H1 (cell line): ENCODE data around the gene FARP2. TPM values are rescaled to one million over a fixed set of nuclear protein-coding genes. Genes with fewer than 3 reads are reported as not detected.

Experiments used
- CTCF ChIA-PET: fragments of 300-600 bp; sonication (Branson Sonifier 250); formaldehyde crosslinking; loops from one replicate; lab custom pipeline; 2021; ENCODE audit not compliant: partially characterized antibody; lab: Charles Lee
- POLR2A ChIA-PET: fragments of 300-600 bp; sonication (Branson Sonifier 250); formaldehyde crosslinking; loops from one replicate; lab custom pipeline; 2021; ENCODE audit warnings: inconsistent platforms; ENCODE audit not compliant: partially characterized antibody; lab: Charles Lee
- DNase-seq, 2 experiments: peaks; one replicate each; pipeline versions ENCODE4 v3.0.0 to v3.0.0-alpha.2; 2010 to 2022; ENCODE audit warnings: low spot score in 2 of 2, low read depth in 1 of 2, mixed read lengths in 1 of 2
- FAIRE-seq: peaks from 2 replicates; lab custom pipeline; 2011; peaks lifted over from hg19 to GRCh38; lab: Jason Lieb, UNC
- H2AFZ ChIP-seq: 2 replicates; pipeline ENCODE4 v1.8.1; 2012; ENCODE audit warnings: low read length, inconsistent platforms
- H2AK5ac ChIP-seq: 2 replicates; pipeline ENCODE4 v1.6.1; 2013; ENCODE audit warnings: low read depth, low read length
- H2BK120ac ChIP-seq: replicated peaks from 2 replicates; pipeline ENCODE3; 2013; ENCODE audit warnings: low read depth, low read length, inconsistent platforms
- H2BK12ac ChIP-seq: 2 replicates; pipeline ENCODE4 v1.6.1; 2013; ENCODE audit warnings: low read depth, low read length
- H2BK15ac ChIP-seq: 2 replicates; pipeline ENCODE4 v1.6.1; 2013; ENCODE audit warnings: low read length
- H2BK20ac ChIP-seq: 2 replicates; pipeline ENCODE4 v1.6.1; 2013; ENCODE audit warnings: low read length
- H2BK5ac ChIP-seq: 2 replicates; pipeline ENCODE4 v1.6.1; 2013; ENCODE audit warnings: low read depth, low read length
- H3K14ac ChIP-seq: 2 replicates; pipeline ENCODE4 v1.6.1; 2013; ENCODE audit warnings: inconsistent platforms; ENCODE audit not compliant: insufficient read length
- H3K18ac ChIP-seq: 2 replicates; pipeline ENCODE4 v1.6.1; 2013; ENCODE audit warnings: low read length; ENCODE audit errors: extremely low read depth
- H3K23ac ChIP-seq: 2 replicates; pipeline ENCODE4 v1.6.1; 2013; ENCODE audit warnings: inconsistent platforms; ENCODE audit not compliant: insufficient read length
- H3K23me2 ChIP-seq: 2 replicates; pipeline ENCODE4 v1.6.1; 2013; ENCODE audit warnings: low read depth, low read length
- H3K27ac ChIP-seq: 2 replicates; pipeline ENCODE4 v1.6.1; 2011; ENCODE audit warnings: low read depth, low read length, inconsistent platforms
- H3K27me3 ChIP-seq, 4 experiments: replicated peaks in 1 of 4; 1 replicate in 1 of 4; 2 replicates in 3 of 4; pipeline versions ENCODE4 v1.6.1 to v1.8.1; 2011 to 2013; ENCODE audit warnings: low read length in 3 of 4, mild to moderate bottlenecking in 3 of 4, inconsistent platforms in 2 of 4, mixed read lengths in 2 of 4, moderate library complexity in 1 of 4; ENCODE audit not compliant: control insufficient read depth in 3 of 4, insufficient read depth in 3 of 4; ENCODE audit errors: extremely low read depth in 1 of 4
- H3K36me3 ChIP-seq, 4 experiments: 2 replicates each; pipeline versions ENCODE4 v1.6.1 to v1.8.1; 2011 to 2013; ENCODE audit warnings: mild to moderate bottlenecking in 4 of 4, low read length in 3 of 4, moderate library complexity in 2 of 4, control low read depth in 1 of 4, inconsistent platforms in 1 of 4; ENCODE audit not compliant: insufficient read depth in 4 of 4, control insufficient read depth in 2 of 4
- H3K4ac ChIP-seq: replicated peaks from 2 replicates; pipeline ENCODE3; 2013; ENCODE audit warnings: low read length, low read depth, mixed read lengths, inconsistent platforms; ENCODE audit not compliant: insufficient read length
- H3K4me1 ChIP-seq, 4 experiments: replicated peaks in 1 of 4; 1 replicate in 1 of 4; 2 replicates in 3 of 4; pipeline versions ENCODE4 v1.6.1 to v1.8.1; 2011 to 2013; ENCODE audit warnings: low read length in 3 of 4, inconsistent platforms in 2 of 4, mixed read lengths in 1 of 4; ENCODE audit not compliant: insufficient read depth in 4 of 4, control insufficient read depth in 3 of 4
- H3K4me2 ChIP-seq, 2 experiments: 2 replicates each; pipeline versions ENCODE4 v1.6.1 to v1.8.1; 2011 to 2013; ENCODE audit warnings: low read depth in 2 of 2, low read length in 2 of 2, control low read depth in 1 of 2, inconsistent platforms in 1 of 2, mild to moderate bottlenecking in 1 of 2; ENCODE audit not compliant: insufficient read depth in 1 of 2
- H3K4me3 ChIP-seq, 4 experiments: fragments of 200-600, 300-600 bp in 1 of 4; sonication (generic), shearing (Covaris generic), sonication (Bioruptor Twin) in 1 of 4; 2 replicates each; pipeline versions ENCODE4 v1.5.1 to v1.8.1; 2011 to 2016; ENCODE audit warnings: low read length in 4 of 4, low read depth in 3 of 4, control low read depth in 2 of 4, inconsistent platforms in 2 of 4, mild to moderate bottlenecking in 2 of 4, mixed read lengths in 1 of 4, moderate library complexity in 1 of 4; ENCODE audit not compliant: insufficient read depth in 2 of 4; ENCODE audit errors: extremely low read depth in 1 of 4
- H3K56ac ChIP-seq: replicated peaks from 2 replicates; pipeline ENCODE3; 2013; ENCODE audit warnings: low read depth, mild to moderate bottlenecking, mixed read lengths, low read length, inconsistent platforms; ENCODE audit not compliant: insufficient read length
- H3K79me1 ChIP-seq: 2 replicates; pipeline ENCODE4 v1.6.1; 2013; ENCODE audit warnings: low read depth, low read length, control low read depth
- H3K79me2 ChIP-seq, 2 experiments: 2 replicates each; pipeline versions ENCODE4 v1.6.1 to v1.8.1; 2012 to 2013; ENCODE audit warnings: low read length in 2 of 2, mild to moderate bottlenecking in 2 of 2, inconsistent platforms in 1 of 2; ENCODE audit not compliant: insufficient read depth in 2 of 2, control insufficient read depth in 1 of 2
- H3K9ac ChIP-seq, 4 experiments: replicated peaks in 1 of 4; 1 replicate in 1 of 4; 2 replicates in 3 of 4; pipeline versions ENCODE4 v1.6.1 to v1.8.1; 2011 to 2013; ENCODE audit warnings: low read depth in 3 of 4, low read length in 3 of 4, control low read depth in 2 of 4, mild to moderate bottlenecking in 2 of 4, moderate library complexity in 2 of 4, inconsistent platforms in 1 of 4; ENCODE audit errors: extremely low read depth in 1 of 4
- H3K9me3 ChIP-seq, 2 experiments: 2 replicates each; pipeline versions ENCODE4 v1.6.1 to v1.8.1; 2012 to 2013; ENCODE audit warnings: mild to moderate bottlenecking in 2 of 2, moderate library complexity in 2 of 2, control low read depth in 1 of 2, inconsistent platforms in 1 of 2, low read depth in 1 of 2, low read length in 1 of 2, mixed read lengths in 1 of 2; ENCODE audit not compliant: insufficient read depth in 2 of 2
- H4K20me1 ChIP-seq, 2 experiments: replicated peaks in 1 of 2; 2 replicates each; pipeline versions ENCODE3 to v1.8.1; 2011 to 2013; ENCODE audit warnings: inconsistent platforms in 2 of 2, low read length in 2 of 2, mild to moderate bottlenecking in 1 of 2; ENCODE audit not compliant: insufficient read depth in 2 of 2, control insufficient read depth in 1 of 2
- H4K5ac ChIP-seq: 2 replicates; pipeline ENCODE4 v1.6.1; 2013; ENCODE audit warnings: low read length, low read depth, mixed read lengths, inconsistent platforms; ENCODE audit not compliant: insufficient read length
- H4K8ac ChIP-seq: 2 replicates; pipeline ENCODE4 v1.8.0; 2013; ENCODE audit warnings: mild to moderate bottlenecking, moderate library complexity, low read length, inconsistent platforms; ENCODE audit not compliant: insufficient read depth; ENCODE audit errors: extremely low read depth
- H4K91ac ChIP-seq: replicated peaks from 2 replicates; pipeline ENCODE3; 2013; ENCODE audit warnings: low read length, mixed read lengths, inconsistent platforms; ENCODE audit not compliant: insufficient read length
- BRCA1 ChIP-seq: IDR thresholded peaks from 2 replicates; pipeline ENCODE4 v1.6.1; 2012; ENCODE audit warnings: low read depth, low read length, improper control_type of control experiment
- CTBP2 ChIP-seq: IDR thresholded peaks from 2 replicates; pipeline ENCODE4 v1.7.0; 2011; ENCODE audit warnings: borderline replicate concordance, mild to moderate bottlenecking, moderate library complexity, mixed read lengths, low read length; ENCODE audit not compliant: insufficient read depth, insufficient read length
- EGR1 ChIP-seq: IDR thresholded peaks from 2 replicates; pipeline ENCODE4 v1.6.1; 2011; ENCODE audit warnings: low read depth, low read length, borderline replicate concordance
- FOSL1 ChIP-seq: IDR thresholded peaks from 2 replicates; pipeline ENCODE4 v1.6.1; 2011; ENCODE audit warnings: mild to moderate bottlenecking, low read depth, low read length, moderate library complexity; ENCODE audit not compliant: insufficient read depth
- HDAC2 ChIP-seq, 2 experiments: fragments of 300-600 bp in 1 of 2; sonication (generic) in 1 of 2; IDR thresholded peaks; 2 replicates each; pipeline ENCODE4 v1.6.1; 2011 to 2012; ENCODE audit warnings: low read depth in 2 of 2, low read length in 2 of 2, mild to moderate bottlenecking in 2 of 2, moderate library complexity in 2 of 2, borderline replicate concordance in 1 of 2, inconsistent platforms in 1 of 2
- HDAC6 ChIP-seq: IDR thresholded peaks from one replicate; pipeline ENCODE4 v1.7.1; 2012; ENCODE audit warnings: low read depth, mild to moderate bottlenecking, inconsistent platforms, low read length, moderate library complexity
- KDM1A ChIP-seq: fragments of 200-600, 300-600 bp; sonication (generic); IDR thresholded peaks from 2 replicates; pipeline ENCODE4 v1.7.1; 2016; ENCODE audit warnings: mild to moderate bottlenecking, low read length, borderline replicate concordance
- POLR2A ChIP-seq, 2 experiments: IDR thresholded peaks; 1 replicate in 1 of 2; 2 replicates in 1 of 2; pipeline ENCODE4 v1.6.1; 2011; ENCODE audit warnings: low read depth in 2 of 2, low read length in 2 of 2, mild to moderate bottlenecking in 2 of 2; ENCODE audit errors: control extremely low read depth in 1 of 2
- RAD21 ChIP-seq, 2 experiments: IDR thresholded peaks in 1 of 2; conservative IDR thresholded peaks in 1 of 2; 2 replicates each; pipeline ENCODE4 v1.6.1; 2011; ENCODE audit warnings: low read depth in 2 of 2, low read length in 2 of 2, improper control_type of control experiment in 1 of 2, inconsistent platforms in 1 of 2, mild to moderate bottlenecking in 1 of 2, moderate library complexity in 1 of 2
- RXRA ChIP-seq: IDR thresholded peaks from 2 replicates; pipeline ENCODE4 v1.6.1; 2011; ENCODE audit warnings: low read depth, mild to moderate bottlenecking, low read length, moderate library complexity; ENCODE audit not compliant: insufficient read depth
- SIN3A ChIP-seq, 2 experiments: IDR thresholded peaks in 1 of 2; conservative IDR thresholded peaks in 1 of 2; 2 replicates each; pipeline ENCODE4 v1.6.1; 2011 to 2012; ENCODE audit warnings: low read length in 2 of 2, improper control_type of control experiment in 1 of 2, low read depth in 1 of 2, mild to moderate bottlenecking in 1 of 2
- SP2 ChIP-seq: IDR thresholded peaks from 2 replicates; pipeline ENCODE4 v1.6.1; 2012; ENCODE audit warnings: mild to moderate bottlenecking, low read length, inconsistent platforms
- SP4 ChIP-seq: IDR thresholded peaks from 2 replicates; pipeline ENCODE4 v1.6.1; 2012; ENCODE audit warnings: low read length, inconsistent platforms
- WGBS, 2 experiments: shearing (Covaris generic) in 1 of 2; methylation state at CpG; one replicate each; pipeline versions ENCODE4 v1.1.6 to v1.1.7; 2013 to 2015; ENCODE audit warnings: low lambda C conversion rate in 2 of 2, mixed read lengths in 2 of 2, inconsistent platforms in 1 of 2, low coverage in 1 of 2, missing lambda C conversion rate in 1 of 2; ENCODE audit not compliant: insufficient replicate concordance in 2 of 2, insufficient coverage in 1 of 2, insufficient read length in 1 of 2; ENCODE audit errors: extremely low coverage in 1 of 2, missing lambda C conversion rate in 1 of 2; 5-methylcytosine and 5-hydroxymethylcytosine counted together
- polyA plus RNA-seq, 7 experiments: library from polyadenylated mRNA; depleted of rRNA in 3 of 7; stranded (reverse) in 5 of 7; unstranded in 2 of 7; fragments of >200 nt in 5 of 7; fragments of 200-250 nt in 2 of 7; gene quantifications; 1 replicate in 5 of 7; 2 replicates in 1 of 7; 4 replicates in 1 of 7; pipeline versions ENCODE4 v1.2.1 to v1.2.3, GENCODE V29; 2011 to 2013; ENCODE audit warnings: missing spikeins in 2 of 7, mixed read lengths in 2 of 7
- total RNA-seq: library from RNA; stranded (reverse); fragmentation: NEBNext Ultra II Directional; extraction: Animal tissue kit (Norgen Biotek cat#: 25700); gene quantifications from 2 replicates; pipeline ENCODE4 v1.2.1, GENCODE V29; 2021

Gene FARP2
- total and polyA plus RNA-seq, 2 of the 8 experiments (the other 6 are each of a cell fraction or from before 2014, with no cell fraction given), result 12.4 to 33.4 TPM

- POLR2A ChIA-PET, result no interaction called here
These were observed 4.4 kb upstream of the FARP2 start for GRCh38 chr2:241351640-241352031.

More at GRCh38 chr2:241351640-241352031, 4.4 kb upstream of the FARP2 start:
- no peak overlapping the region for H3K56ac ChIP-seq
- H3K4me1 ChIP-seq, result peaks cover 1 to 10% (median 5%) of the 10 kb centered on the region in 4 experiments; a peak in 6 of 7 replicates
- no peak overlapping the region for H3K4me2 ChIP-seq
- H3K36me3 ChIP-seq, result peaks cover 26 to 71% (median 60%) of the 10 kb centered on the region in 4 experiments
- H4K8ac ChIP-seq, result no peak overlapping the region
- H4K5ac ChIP-seq, result no peak overlapping the region
- H3K9me3 ChIP-seq, result no peaks in the 10 kb centered on the region
- H2BK20ac ChIP-seq, result no peak overlapping the region
- CTCF ChIA-PET, result interaction anchor here (0.7 kb wide), 1 partner anchor 21 kb away, joined by 4 read pairs; no protein-coding TSS in a partner anchor
- H2AK5ac ChIP-seq, result no peak overlapping the region
- peaks cover 0 to 7% of the 10 kb centered on the region in 2 experiments for H4K20me1 ChIP-seq
- H2BK120ac ChIP-seq, result no peak overlapping the region
- FAIRE-seq, result no peak
- TF ChIP-seq POLR2A (IDR thresholded peaks at IDR 0.05; ENCODE audit: control extremely low read depth in 1 of 2, low read depth in 2 of 2, low read length in 2 of 2) (no peak), HDAC6 (no peak), RAD21 (IDR thresholded peaks at IDR 0.05 in 1 of 2, conservative IDR thresholded peaks at IDR 0.05 in 1 of 2; ENCODE audit: low read depth in 2 of 2, low read length in 2 of 2) (no peak), BRCA1 (no peak), RXRA (no peak), SP4 (no peak), HDAC2 (IDR thresholded peaks at IDR 0.05; ENCODE audit: borderline replicate concordance in 1 of 2, low read depth in 2 of 2, low read length in 2 of 2) (no peak), CTBP2 (no peak), KDM1A (no peak), SP2 (no peak), FOSL1 (no peak), EGR1 (no peak), SIN3A (conservative IDR thresholded peaks at IDR 0.05 in 1 of 2, IDR thresholded peaks at IDR 0.05 in 1 of 2; ENCODE audit: low read depth in 1 of 2, low read length in 2 of 2) (no peak)
- TF ChIP-seq, all 59 proteins: peak for 0
- no peak overlapping the region for H3K23ac ChIP-seq
- 81% methylated on average over 3 of the region's 3 CpGs; no CpG with 5 or more reads in 1 of the 2 experiments for WGBS, 2 experiments
- H3K9ac ChIP-seq, result no peak overlapping the region
- no peak for DNase-seq
- peaks cover 5% of the 10 kb centered on the region; the same call in 1 of the 2 replicates for H3K23me2 ChIP-seq
- H3K27me3 ChIP-seq, result no peaks in the 10 kb centered on the region
- H3K4ac ChIP-seq, result no peak overlapping the region
- no peak overlapping the region for H2BK5ac ChIP-seq
- H2BK15ac ChIP-seq, result no peak overlapping the region
- no peak overlapping the region for H3K18ac ChIP-seq
- no peak overlapping the region for H3K14ac ChIP-seq
- H3K27ac ChIP-seq, result no peak overlapping the region
- no peak overlapping the region for H2BK12ac ChIP-seq
- H3K79me1 ChIP-seq, result no peaks in the 10 kb centered on the region
- peaks cover 0 to 1% of the 10 kb centered on the region in 2 experiments; a peak in 1 of 4 replicates for H3K79me2 ChIP-seq
- H4K91ac ChIP-seq, result no peak overlapping the region
- H2AFZ ChIP-seq, result no peak overlapping the region
- H3K4me3 ChIP-seq, result no peak overlapping the region
